Calu3 (cell line): ENCODE data around the gene IFI27L2. TPM values are rescaled to one million over a fixed set of nuclear protein-coding genes. Genes with fewer than 3 reads are reported as not detected.

Experiments used
- BruUV-seq: library from RNA; stranded (reverse); fragments of 400-500 nt; replicated peaks from 2 replicates; lab custom pipeline; 2021; lab: Mats Ljungman, UMichigan
- CTCF ChIA-PET: fragments of 300-600 bp; sonication (Branson Sonifier 250); formaldehyde crosslinking; loops from one replicate; lab custom pipeline; 2022; ENCODE audit warnings: antibody characterized with exemption; lab: Charles Lee
- DNase-seq: peaks from one replicate; pipeline ENCODE4 v3.0.0; 2022
- H3K27ac Mint-ChIP-seq: one replicate; pipeline ENCODE4 v1.8.0; 2022; ENCODE audit warnings: mixed read lengths; ENCODE audit not compliant: unreplicated experiment
- H3K27me3 Mint-ChIP-seq: one replicate; pipeline ENCODE4 v1.8.0; 2022; ENCODE audit warnings: mixed read lengths; ENCODE audit not compliant: unreplicated experiment
- H3K36me3 Mint-ChIP-seq: one replicate; pipeline ENCODE4 v1.8.0; 2022; ENCODE audit warnings: mild to moderate bottlenecking, moderate library complexity, mixed read lengths; ENCODE audit not compliant: insufficient read depth, unreplicated experiment
- H3K4me1 Mint-ChIP-seq: one replicate; pipeline ENCODE4 v1.8.0; 2022; ENCODE audit warnings: mild to moderate bottlenecking, low read depth, mixed read lengths; ENCODE audit not compliant: unreplicated experiment
- H3K4me3 Mint-ChIP-seq: one replicate; pipeline ENCODE4 v1.8.0; 2022; ENCODE audit warnings: mild to moderate bottlenecking, low read depth, moderate library complexity, mixed read lengths; ENCODE audit not compliant: unreplicated experiment
- H3K9me3 Mint-ChIP-seq: one replicate; pipeline ENCODE4 v1.8.0; 2022; ENCODE audit warnings: low read depth, mixed read lengths; ENCODE audit not compliant: unreplicated experiment
- intact Hi-C: fragments of 100-400 bp; cut with micrococcal nuclease; formaldehyde crosslinking; loops from one replicate; pipeline ENCODE4 v1.10.0; 2022; ENCODE audit not compliant: unreplicated experiment
- total RNA-seq: library from RNA; stranded (reverse); gene quantifications from 2 replicates; pipeline ENCODE4 v1.2.3, GENCODE V29; 2022
- TF ChIP-seq, protein P1 (sequence below): fragments of 200-600 bp; IDR thresholded peaks from one replicate; pipeline ENCODE4 v1.8.0; 2022; ENCODE audit warnings: antibody characterized with exemption; ENCODE audit not compliant: unreplicated experiment

Gene IFI27L2
- total RNA-seq, 1 experiment from 2014 or later, result 40.4 TPM

GRCh38 chr14:94143239-94143638, 13.8 kb upstream of the IFI27L2 start:
- intact Hi-C loops, result no loop called here
- Mint-ChIP-seq H3K27me3 (peaks cover 19% of the 10 kb centered on the region), H3K4me3 (no peak overlapping the region), H3K36me3 (no peaks in the 10 kb centered on the region), H3K27ac (no peak overlapping the region), H3K9me3 (no peaks in the 10 kb centered on the region), H3K4me1 (peaks cover 8% of the 10 kb centered on the region)
- DNase-seq, result peak; percentile 31
- CTCF ChIA-PET, result no interaction called here
- no TSS peak for BruUV-seq
- TF ChIP-seq, protein P1, sequence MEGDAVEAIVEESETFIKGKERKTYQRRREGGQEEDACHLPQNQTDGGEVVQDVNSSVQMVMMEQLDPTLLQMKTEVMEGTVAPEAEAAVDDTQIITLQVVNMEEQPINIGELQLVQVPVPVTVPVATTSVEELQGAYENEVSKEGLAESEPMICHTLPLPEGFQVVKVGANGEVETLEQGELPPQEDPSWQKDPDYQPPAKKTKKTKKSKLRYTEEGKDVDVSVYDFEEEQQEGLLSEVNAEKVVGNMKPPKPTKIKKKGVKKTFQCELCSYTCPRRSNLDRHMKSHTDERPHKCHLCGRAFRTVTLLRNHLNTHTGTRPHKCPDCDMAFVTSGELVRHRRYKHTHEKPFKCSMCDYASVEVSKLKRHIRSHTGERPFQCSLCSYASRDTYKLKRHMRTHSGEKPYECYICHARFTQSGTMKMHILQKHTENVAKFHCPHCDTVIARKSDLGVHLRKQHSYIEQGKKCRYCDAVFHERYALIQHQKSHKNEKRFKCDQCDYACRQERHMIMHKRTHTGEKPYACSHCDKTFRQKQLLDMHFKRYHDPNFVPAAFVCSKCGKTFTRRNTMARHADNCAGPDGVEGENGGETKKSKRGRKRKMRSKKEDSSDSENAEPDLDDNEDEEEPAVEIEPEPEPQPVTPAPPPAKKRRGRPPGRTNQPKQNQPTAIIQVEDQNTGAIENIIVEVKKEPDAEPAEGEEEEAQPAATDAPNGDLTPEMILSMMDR, result no peak

DNA sequence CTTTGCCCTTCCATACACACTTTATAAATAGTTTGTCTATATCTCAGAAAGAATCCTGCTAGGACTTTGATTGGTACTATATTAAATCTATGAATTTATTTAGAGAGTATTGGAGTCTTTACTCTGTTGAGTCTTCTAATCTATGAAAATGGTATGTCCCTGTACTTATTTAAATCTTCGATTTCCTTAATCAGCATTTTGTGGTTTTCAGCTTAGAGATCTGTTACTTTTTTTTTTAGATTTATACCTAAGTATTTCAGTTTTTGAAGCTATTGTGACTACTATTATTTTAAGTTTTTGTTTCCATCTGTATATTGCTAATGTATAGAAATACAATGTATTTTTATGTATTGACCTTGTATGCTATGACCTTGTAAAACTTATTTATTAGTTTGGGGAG, 13.4 kb upstream of the IFI27L2 start:
- Mint-ChIP-seq H3K4me1 (peaks cover 8% of the 10 kb centered on the region), H3K4me3 (no peak overlapping the region), H3K27ac (no peak overlapping the region), H3K9me3 (no peaks in the 10 kb centered on the region), H3K36me3 (no peaks in the 10 kb centered on the region), H3K27me3 (peaks cover 16% of the 10 kb centered on the region)
- no TSS peak for BruUV-seq
- no peak for DNase-seq
- TF ChIP-seq, protein P1, result no peak
- intact Hi-C loops, result no loop called here
- CTCF ChIA-PET, result no interaction called here

DNA sequence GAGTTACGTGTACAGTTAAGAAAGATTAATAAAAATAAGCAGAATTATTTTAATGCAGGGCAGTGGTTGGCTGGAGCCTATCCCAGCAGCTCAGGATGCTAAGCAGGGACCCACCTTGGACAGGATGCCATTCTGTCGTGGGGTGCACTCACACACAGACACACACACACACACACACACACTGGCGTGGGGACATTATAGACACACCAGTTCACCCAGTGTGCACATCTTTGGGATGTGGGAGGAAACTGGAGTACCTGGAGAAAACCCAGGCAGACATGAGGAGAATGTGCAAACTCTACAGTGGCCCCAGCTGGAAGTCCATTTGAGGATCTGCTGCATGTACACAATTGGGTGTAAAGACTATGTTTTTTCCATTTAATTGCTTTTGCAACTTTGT, 12.8 kb upstream of the IFI27L2 start:
- CTCF ChIA-PET, result no interaction called here
- intact Hi-C loops, result no loop called here
- H3K4me3 Mint-ChIP-seq, result no peak overlapping the region
- H3K27ac Mint-ChIP-seq, result no peak overlapping the region
- H3K4me1 Mint-ChIP-seq, result peaks cover 8% of the 10 kb centered on the region
- BruUV-seq, result no TSS peak
- H3K9me3 Mint-ChIP-seq, result no peaks in the 10 kb centered on the region
- no peaks in the 10 kb centered on the region for H3K36me3 Mint-ChIP-seq
- no peak for DNase-seq
- peaks cover 14% of the 10 kb centered on the region for H3K27me3 Mint-ChIP-seq
- TF ChIP-seq, protein P1, result no peak

GRCh38 chr14:94139421-94139820, 10.0 kb upstream of the IFI27L2 start:
- Mint-ChIP-seq H3K27me3 (peaks cover 14% of the 10 kb centered on the region), H3K4me1 (peaks cover 3% of the 10 kb centered on the region), H3K27ac (no peak overlapping the region), H3K4me3 (no peak overlapping the region), H3K9me3 (no peaks in the 10 kb centered on the region), H3K36me3 (no peaks in the 10 kb centered on the region)
- no TSS peak for BruUV-seq
- DNase-seq, result no peak
- CTCF ChIA-PET, result no interaction called here
- TF ChIP-seq, protein P1, result no peak
- intact Hi-C loops, result loop anchor here (5.0 kb wide), 1 partner anchor 202 kb away; no protein-coding TSS in a partner anchor
